A549 (cell line): ENCODE results near the gene RNASEH1.

Experiments used
- CEBPB ChIP-seq, 2 experiments: fragments of >200 bp in 1 of 2; sonication (Bioruptor Twin) in 1 of 2; formaldehyde crosslinking in 1 of 2; IDR thresholded peaks; 2 replicates each; pipeline ENCODE4 v1.6.1; 2012 to 2016
- EHF ChIP-seq: fragments of 250-450 bp; sonication (Bioruptor Pico); IDR thresholded peaks from 2 replicates; pipeline ENCODE4 v1.5.0; 2020; ENCODE audit warnings: mild to moderate bottlenecking
- EP300 ChIP-seq, 2 experiments: fragments of >200 bp; sonication (Bioruptor Twin); formaldehyde crosslinking; IDR thresholded peaks; 2 replicates in 1 of 2; 3 replicates in 1 of 2; pipeline ENCODE4 v1.6.1; 2016 to 2017
- POLR2A ChIP-seq: IDR thresholded peaks from 2 replicates; pipeline ENCODE4 v1.6.1; 2012; ENCODE audit warnings: mild to moderate bottlenecking, low read length
- RAD21 ChIP-seq, 2 experiments: fragments of >200 bp in 1 of 2; sonication (Bioruptor Twin) in 1 of 2; formaldehyde crosslinking in 1 of 2; IDR thresholded peaks in 1 of 2; conservative IDR thresholded peaks in 1 of 2; 2 replicates in 1 of 2; 3 replicates in 1 of 2; pipeline ENCODE4 v1.6.1; 2012 to 2018; ENCODE audit warnings: inconsistent platforms in 1 of 2
- SREBF2 ChIP-seq: fragments of 450-650 bp; IDR thresholded peaks from 2 replicates; pipeline ENCODE4 v1.6.1; 2014; ENCODE audit warnings: mild to moderate bottlenecking, moderate library complexity
- TF ChIP-seq, protein P1 (sequence below): fragments of >200 bp; sonication (Bioruptor Twin); formaldehyde crosslinking; IDR thresholded peaks from 3 replicates; pipeline ENCODE4 v1.5.1; 2016
- TF ChIP-seq, protein P2 (sequence below): fragments of 150-350 bp; IDR thresholded peaks from 2 replicates; pipeline ENCODE4 v1.6.1; 2014; ENCODE audit warnings: low read depth, mild to moderate bottlenecking, low read length

DNA sequence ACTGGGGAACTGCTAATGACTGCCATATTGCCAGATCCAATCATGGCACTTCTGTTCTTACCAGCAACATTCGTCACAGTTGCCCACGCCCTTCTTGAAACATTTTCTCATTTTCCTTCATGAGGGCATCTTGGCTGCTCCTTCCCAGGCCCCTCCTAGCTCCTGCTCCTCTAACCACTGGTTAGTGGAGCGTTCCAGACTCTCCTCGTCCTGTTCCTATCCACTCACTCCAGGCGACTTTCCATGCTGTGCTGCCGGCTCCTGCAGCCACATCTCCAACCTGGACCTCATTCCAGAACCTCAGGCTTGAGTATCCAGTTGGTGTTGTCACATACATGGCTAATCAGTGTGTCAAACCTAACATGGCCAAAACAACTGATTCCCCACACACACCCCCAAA, 37.5 kb downstream of the RNASEH1 start:
- TF ChIP-seq, protein P1, sequence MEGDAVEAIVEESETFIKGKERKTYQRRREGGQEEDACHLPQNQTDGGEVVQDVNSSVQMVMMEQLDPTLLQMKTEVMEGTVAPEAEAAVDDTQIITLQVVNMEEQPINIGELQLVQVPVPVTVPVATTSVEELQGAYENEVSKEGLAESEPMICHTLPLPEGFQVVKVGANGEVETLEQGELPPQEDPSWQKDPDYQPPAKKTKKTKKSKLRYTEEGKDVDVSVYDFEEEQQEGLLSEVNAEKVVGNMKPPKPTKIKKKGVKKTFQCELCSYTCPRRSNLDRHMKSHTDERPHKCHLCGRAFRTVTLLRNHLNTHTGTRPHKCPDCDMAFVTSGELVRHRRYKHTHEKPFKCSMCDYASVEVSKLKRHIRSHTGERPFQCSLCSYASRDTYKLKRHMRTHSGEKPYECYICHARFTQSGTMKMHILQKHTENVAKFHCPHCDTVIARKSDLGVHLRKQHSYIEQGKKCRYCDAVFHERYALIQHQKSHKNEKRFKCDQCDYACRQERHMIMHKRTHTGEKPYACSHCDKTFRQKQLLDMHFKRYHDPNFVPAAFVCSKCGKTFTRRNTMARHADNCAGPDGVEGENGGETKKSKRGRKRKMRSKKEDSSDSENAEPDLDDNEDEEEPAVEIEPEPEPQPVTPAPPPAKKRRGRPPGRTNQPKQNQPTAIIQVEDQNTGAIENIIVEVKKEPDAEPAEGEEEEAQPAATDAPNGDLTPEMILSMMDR: no peak
- TF ChIP-seq SREBF2: no peak
- no peak for TF ChIP-seq POLR2A
- TF ChIP-seq RAD21 (conservative IDR thresholded peaks at IDR 0.05 in 1 of 2, IDR thresholded peaks at IDR 0.05 in 1 of 2): no peak
- TF ChIP-seq EP300 (IDR thresholded peaks at IDR 0.05): no peak
- TF ChIP-seq, protein P2, sequence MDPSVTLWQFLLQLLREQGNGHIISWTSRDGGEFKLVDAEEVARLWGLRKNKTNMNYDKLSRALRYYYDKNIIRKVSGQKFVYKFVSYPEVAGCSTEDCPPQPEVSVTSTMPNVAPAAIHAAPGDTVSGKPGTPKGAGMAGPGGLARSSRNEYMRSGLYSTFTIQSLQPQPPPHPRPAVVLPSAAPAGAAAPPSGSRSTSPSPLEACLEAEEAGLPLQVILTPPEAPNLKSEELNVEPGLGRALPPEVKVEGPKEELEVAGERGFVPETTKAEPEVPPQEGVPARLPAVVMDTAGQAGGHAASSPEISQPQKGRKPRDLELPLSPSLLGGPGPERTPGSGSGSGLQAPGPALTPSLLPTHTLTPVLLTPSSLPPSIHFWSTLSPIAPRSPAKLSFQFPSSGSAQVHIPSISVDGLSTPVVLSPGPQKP: no peak
- TF ChIP-seq EHF (CRISPR knock-in tag): no peak
- no peak for TF ChIP-seq CEBPB (IDR thresholded peaks at IDR 0.05)
